GM12878 (cell line): ENCODE data around the gene XPO6. TPM values are rescaled to one million over a fixed set of nuclear protein-coding genes. Genes with fewer than 3 reads are reported as not detected.

Experiments
- ATAC-seq: fragments of 200-7000 bp; cut with Tn5 transposase; 3 replicates; pipeline ENCODE4 v1.9.1; 2020; ENCODE audit warnings: mild to moderate bottlenecking, moderate library complexity
- BruUV-seq: library from RNA; stranded (reverse); fragments of 400-500 nt; replicated peaks from 2 replicates; lab custom pipeline; 2021; lab: Mats Ljungman, UMichigan
- CTCF ChIA-PET: fragments of 300-600 bp; sonication (Branson Sonifier 250); formaldehyde crosslinking; extraction: SDS; loops from one replicate; lab custom pipeline; 2021; ENCODE audit warnings: inconsistent platforms; lab: Yijun Ruan, JAX
- POLR2A ChIA-PET: fragments of 350-600 bp; formaldehyde crosslinking; extraction: SDS; loops from one replicate; lab custom pipeline; 2021; ENCODE audit warnings: inconsistent platforms; lab: Charles Lee
- RAD21 ChIA-PET: fragments of 300-600 bp; sonication (Branson Sonifier 250); formaldehyde crosslinking; loops from one replicate; lab custom pipeline; 2023; ENCODE audit warnings: antibody characterized with exemption; ENCODE audit not compliant: unreplicated experiment; lab: Charles Lee
- SMC1A ChIA-PET: fragments of 300-600 bp; sonication (Branson Sonifier 250); formaldehyde crosslinking; loops from one replicate; lab custom pipeline; 2023; ENCODE audit not compliant: unreplicated experiment, uncharacterized antibody; lab: Charles Lee
- DNase-seq: peaks from one replicate; pipeline ENCODE4 v3.0.0-alpha.2; 2011; ENCODE audit warnings: low read depth, low spot score
- FAIRE-seq: peaks from 3 replicates; lab custom pipeline; 2011; peaks lifted over from hg19 to GRCh38; lab: Jason Lieb, UNC
- H2AFZ ChIP-seq: 2 replicates; pipeline ENCODE4 v1.6.0; 2011; ENCODE audit warnings: low read depth, low read length, control low read depth; ENCODE audit not compliant: control insufficient read depth
- H3K27ac ChIP-seq: 2 replicates; pipeline ENCODE4 v1.5.1; 2011; ENCODE audit warnings: control low read depth; ENCODE audit not compliant: control insufficient read depth, insufficient read depth
- H3K27me3 ChIP-seq, 2 experiments: replicated peaks in 1 of 2; 2 replicates each; pipeline versions ENCODE4 v1.6.0 to v1.6.1; 2011; ENCODE audit warnings: low read length in 1 of 2; ENCODE audit not compliant: control insufficient read depth in 2 of 2, insufficient read depth in 2 of 2
- H3K36me3 ChIP-seq, 2 experiments: 2 replicates each; pipeline ENCODE4 v1.5.1; 2011; ENCODE audit warnings: low read length in 1 of 2; ENCODE audit not compliant: control insufficient read depth in 2 of 2, insufficient read depth in 2 of 2
- H3K4me1 ChIP-seq: 2 replicates; pipeline ENCODE4 v1.6.1; 2011; ENCODE audit warnings: mild to moderate bottlenecking, low read length, moderate library complexity, mixed read lengths; ENCODE audit not compliant: control insufficient read depth, insufficient read depth
- H3K4me2 ChIP-seq: 2 replicates; pipeline ENCODE4 v1.6.0; 2011; ENCODE audit warnings: control low read depth; ENCODE audit not compliant: control insufficient read depth, insufficient read depth
- H3K4me3 ChIP-seq: fragments of 200-600 bp; sonication (generic); 2 replicates; pipeline ENCODE4 v1.5.1; 2016
- H3K79me2 ChIP-seq: 2 replicates; pipeline ENCODE4 v1.6.0; 2011; ENCODE audit warnings: low read length; ENCODE audit not compliant: control insufficient read depth, insufficient read depth
- H3K9ac ChIP-seq: 2 replicates; pipeline ENCODE4 v1.8.0; 2011; ENCODE audit warnings: low read length, control low read depth, mixed read lengths; ENCODE audit not compliant: control insufficient read depth, insufficient read depth
- H3K9me3 ChIP-seq: replicated peaks from 3 replicates; pipeline ENCODE4 v1.5.1; 2011; ENCODE audit warnings: mild to moderate bottlenecking, low read length; ENCODE audit not compliant: control insufficient read depth, insufficient read depth
- H4K20me1 ChIP-seq: 2 replicates; pipeline ENCODE4 v1.6.0; 2011; ENCODE audit not compliant: control insufficient read depth, insufficient read depth
- ASH2L ChIP-seq: fragments of 300-600, 200-600 bp; sonication (generic); IDR thresholded peaks from 2 replicates; pipeline ENCODE4 v1.6.1; 2017; ENCODE audit warnings: low read depth, mild to moderate bottlenecking, borderline replicate concordance
- FOS ChIP-seq: IDR thresholded peaks from 3 replicates; pipeline ENCODE4 v1.6.1; 2011; ENCODE audit warnings: borderline replicate concordance; ENCODE audit not compliant: insufficient read length; ENCODE audit errors: extremely low read depth
- FOXK2 ChIP-seq: fragments of 450-650 bp; IDR thresholded peaks from 2 replicates; pipeline ENCODE4 v1.6.1; 2017; ENCODE audit warnings: mild to moderate bottlenecking, moderate library complexity
- GABPA ChIP-seq: IDR thresholded peaks from 2 replicates; pipeline ENCODE4 v1.6.1; 2014; ENCODE audit warnings: antibody characterized with exemption, low read depth, mild to moderate bottlenecking, inconsistent platforms
- HDGF ChIP-seq: fragments of 450-650 bp; IDR thresholded peaks from 2 replicates; pipeline ENCODE4 v1.6.1; 2016; ENCODE audit warnings: antibody characterized with exemption
- IKZF2 ChIP-seq, 2 experiments: fragments of 450-650 bp; IDR thresholded peaks; 2 replicates each; pipeline ENCODE4 v1.6.1; 2017; ENCODE audit warnings: mild to moderate bottlenecking in 2 of 2, moderate library complexity in 2 of 2
- JUND ChIP-seq: IDR thresholded peaks from 2 replicates; pipeline ENCODE4 v1.6.1; 2012; ENCODE audit warnings: low read depth, mild to moderate bottlenecking, low read length, improper control_type of control experiment, moderate library complexity
- PKNOX1 ChIP-seq: fragments of 450-650 bp; IDR thresholded peaks from 2 replicates; pipeline ENCODE4 v1.6.1; 2016; ENCODE audit warnings: mild to moderate bottlenecking
- POU2F2 ChIP-seq: IDR thresholded peaks from 3 replicates; pipeline ENCODE4 v1.6.1; 2011; ENCODE audit warnings: low read depth, mild to moderate bottlenecking, low read length, borderline replicate concordance
- SRF ChIP-seq, 2 experiments: IDR thresholded peaks; 2 replicates each; pipeline ENCODE4 v1.6.1; 2011; ENCODE audit warnings: low read depth in 2 of 2, low read length in 2 of 2, mild to moderate bottlenecking in 1 of 2, moderate library complexity in 1 of 2
- TCF7 ChIP-seq: IDR thresholded peaks from 2 replicates; pipeline ENCODE4 v1.6.1; 2014; ENCODE audit warnings: antibody characterized with exemption, borderline replicate concordance
- ZNF274 ChIP-seq: IDR thresholded peaks from one replicate; pipeline ENCODE4 v1.8.0; 2011; ENCODE audit not compliant: insufficient read length, insufficient read depth
- ZNF622 ChIP-seq: fragments of 450-650 bp; IDR thresholded peaks from 2 replicates; pipeline ENCODE4 v1.6.1; 2017; ENCODE audit warnings: mild to moderate bottlenecking, inconsistent platforms
- WGBS: methylation state at CpG from one replicate; pipeline ENCODE4 v1.1.6; 2016; ENCODE audit warnings: low lambda C conversion rate; ENCODE audit not compliant: insufficient replicate concordance, insufficient coverage; ENCODE audit errors: missing lambda C conversion rate; 5-methylcytosine and 5-hydroxymethylcytosine counted together
- in situ Hi-C: fragments of 300-500 bp; cut with MboI; formaldehyde crosslinking; loops from 9 replicates; pipeline ENCODE4 v1.14.3; 2018; ENCODE audit warnings: mixed read lengths
- intact Hi-C: fragments of 100-400 bp; cut with micrococcal nuclease; formaldehyde crosslinking; loops from one replicate; pipeline ENCODE4 v1.14.2; 2022; ENCODE audit not compliant: unreplicated experiment
- polyA plus RNA-seq, 11 experiments: library from polyadenylated mRNA; depleted of rRNA in 4 of 11; unstranded in 6 of 11; stranded (reverse) in 5 of 11; fragments of >200 nt; fragmentation: Nextera tagmentation in 4 of 11; fragmentation: Illumina TruSeq in 1 of 11; extraction: Ambion mirVana in 4 of 11; extraction: Trizol in 1 of 11; gene quantifications; 1 replicate in 1 of 11; 2 replicates in 10 of 11; pipeline versions ENCODE4 v1.2.1 to v1.2.3, GENCODE V29; 2011 to 2016; ENCODE audit warnings: inconsistent platforms in 2 of 11, missing spikeins in 2 of 11, low read depth in 1 of 11
- total RNA-seq, 4 experiments: library from RNA; depleted of rRNA in 3 of 4; stranded (reverse); fragments of >200 nt in 3 of 4; fragmentation: Illumina TruSeq in 1 of 4; extraction: Trizol in 1 of 4; gene quantifications; 2 replicates each; pipeline versions ENCODE4 v1.2.1 to v1.2.3, GENCODE V29; 2013 to 2021
- TF ChIP-seq, protein P1 (sequence below): IDR thresholded peaks from 2 replicates; pipeline ENCODE4 v1.6.1; 2012; ENCODE audit warnings: low read length, inconsistent platforms
- TF ChIP-seq, protein P2 (sequence below): fragments of 450-650 bp; IDR thresholded peaks from 2 replicates; pipeline ENCODE4 v1.6.1; 2017; ENCODE audit warnings: antibody characterized with exemption, mild to moderate bottlenecking, moderate library complexity
- TF ChIP-seq, protein P3 (sequence below): fragments of 450-650 bp; IDR thresholded peaks from 2 replicates; pipeline ENCODE4 v1.6.1; 2016; ENCODE audit warnings: mild to moderate bottlenecking

XPO6 gene
- total and polyA plus RNA-seq, 10 of the 15 experiments (the other 5 are each of a cell fraction or from before 2014, with no cell fraction given), result 9.9 to 246 (median 110) TPM

GRCh38 chr16:28183930-28184329 is 27.8 kb downstream of the XPO6 start:
- no peaks in the 10 kb centered on the region; the same call in 2 of the 3 replicates for H3K9me3 ChIP-seq
- no peak for DNase-seq
- no peak overlapping the region; the same call in 1 of the 2 replicates for H3K4me2 ChIP-seq
- no peaks in the 10 kb centered on the region for H4K20me1 ChIP-seq
- in situ Hi-C loops (no loop called here), intact Hi-C loops (no loop called here)
- SMC1A ChIA-PET, result interaction anchor here (0.8 to 15.4 kb wide), 4 partner anchors 9 to 43 kb away, joined by 3 to 272 read pairs (median 16); partner anchors contain the start of gene XPO6
- no peak overlapping the region for H3K9ac ChIP-seq
- peaks cover 88% of the 10 kb centered on the region for H3K79me2 ChIP-seq
- 99% methylated on average over 4 of the region's 4 CpGs for WGBS
- BruUV-seq, result no TSS peak
- POLR2A ChIA-PET, result interaction anchor here (0.6 to 1.4 kb wide), 4 partner anchors 10 to 27 kb away, joined by 3 to 9 read pairs (median 4); no protein-coding TSS in a partner anchor
- H3K4me1 ChIP-seq, result peaks cover 52% of the 10 kb centered on the region
- FAIRE-seq, result no peak
- peak overlapping the region; percentile 28; the same call in 1 of the 2 replicates for H3K27ac ChIP-seq
- peaks cover 1 to 5% of the 10 kb centered on the region in 2 experiments; a peak in 2 of 4 replicates for H3K36me3 ChIP-seq
- RAD21 ChIA-PET, result interaction anchor here (0.6 to 4.6 kb wide), 4 partner anchors 26 to 810 kb away, joined by 3 to 31 read pairs (median 3); no protein-coding TSS in a partner anchor
- H3K27me3 ChIP-seq, result no peaks in the 10 kb centered on the region
- ATAC-seq, result no peak
- CTCF ChIA-PET, result interaction anchor here (0.6 to 1.1 kb wide), 3 partner anchors 10 to 42 kb away, joined by 3 to 4 read pairs (median 3); no protein-coding TSS in a partner anchor
- no peak overlapping the region for H3K4me3 ChIP-seq
- no peak overlapping the region for H2AFZ ChIP-seq
- no peak for TF ChIP-seq POU2F2
- no peak for TF ChIP-seq PKNOX1
- TF ChIP-seq SRF (IDR thresholded peaks at IDR 0.05; ENCODE audit: low read depth in 2 of 2, low read length in 2 of 2), result no peak
- TF ChIP-seq JUND, result no peak
- TF ChIP-seq, protein P1, sequence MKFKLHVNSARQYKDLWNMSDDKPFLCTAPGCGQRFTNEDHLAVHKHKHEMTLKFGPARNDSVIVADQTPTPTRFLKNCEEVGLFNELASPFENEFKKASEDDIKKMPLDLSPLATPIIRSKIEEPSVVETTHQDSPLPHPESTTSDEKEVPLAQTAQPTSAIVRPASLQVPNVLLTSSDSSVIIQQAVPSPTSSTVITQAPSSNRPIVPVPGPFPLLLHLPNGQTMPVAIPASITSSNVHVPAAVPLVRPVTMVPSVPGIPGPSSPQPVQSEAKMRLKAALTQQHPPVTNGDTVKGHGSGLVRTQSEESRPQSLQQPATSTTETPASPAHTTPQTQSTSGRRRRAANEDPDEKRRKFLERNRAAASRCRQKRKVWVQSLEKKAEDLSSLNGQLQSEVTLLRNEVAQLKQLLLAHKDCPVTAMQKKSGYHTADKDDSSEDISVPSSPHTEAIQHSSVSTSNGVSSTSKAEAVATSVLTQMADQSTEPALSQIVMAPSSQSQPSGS, result no peak
- TF ChIP-seq IKZF2 (IDR thresholded peaks at IDR 0.05), result no peak
- no peak for TF ChIP-seq GABPA
- TF ChIP-seq, protein P2, sequence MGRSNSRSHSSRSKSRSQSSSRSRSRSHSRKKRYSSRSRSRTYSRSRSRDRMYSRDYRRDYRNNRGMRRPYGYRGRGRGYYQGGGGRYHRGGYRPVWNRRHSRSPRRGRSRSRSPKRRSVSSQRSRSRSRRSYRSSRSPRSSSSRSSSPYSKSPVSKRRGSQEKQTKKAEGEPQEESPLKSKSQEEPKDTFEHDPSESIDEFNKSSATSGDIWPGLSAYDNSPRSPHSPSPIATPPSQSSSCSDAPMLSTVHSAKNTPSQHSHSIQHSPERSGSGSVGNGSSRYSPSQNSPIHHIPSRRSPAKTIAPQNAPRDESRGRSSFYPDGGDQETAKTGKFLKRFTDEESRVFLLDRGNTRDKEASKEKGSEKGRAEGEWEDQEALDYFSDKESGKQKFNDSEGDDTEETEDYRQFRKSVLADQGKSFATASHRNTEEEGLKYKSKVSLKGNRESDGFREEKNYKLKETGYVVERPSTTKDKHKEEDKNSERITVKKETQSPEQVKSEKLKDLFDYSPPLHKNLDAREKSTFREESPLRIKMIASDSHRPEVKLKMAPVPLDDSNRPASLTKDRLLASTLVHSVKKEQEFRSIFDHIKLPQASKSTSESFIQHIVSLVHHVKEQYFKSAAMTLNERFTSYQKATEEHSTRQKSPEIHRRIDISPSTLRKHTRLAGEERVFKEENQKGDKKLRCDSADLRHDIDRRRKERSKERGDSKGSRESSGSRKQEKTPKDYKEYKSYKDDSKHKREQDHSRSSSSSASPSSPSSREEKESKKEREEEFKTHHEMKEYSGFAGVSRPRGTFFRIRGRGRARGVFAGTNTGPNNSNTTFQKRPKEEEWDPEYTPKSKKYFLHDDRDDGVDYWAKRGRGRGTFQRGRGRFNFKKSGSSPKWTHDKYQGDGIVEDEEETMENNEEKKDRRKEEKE, result no peak
- no peak for TF ChIP-seq ZNF622
- no peak for TF ChIP-seq FOS
- no peak for TF ChIP-seq ASH2L
- no peak for TF ChIP-seq ZNF274
- TF ChIP-seq FOXK2, result no peak
- TF ChIP-seq HDGF, result no peak
- no peak for TF ChIP-seq TCF7
- TF ChIP-seq, protein P3, sequence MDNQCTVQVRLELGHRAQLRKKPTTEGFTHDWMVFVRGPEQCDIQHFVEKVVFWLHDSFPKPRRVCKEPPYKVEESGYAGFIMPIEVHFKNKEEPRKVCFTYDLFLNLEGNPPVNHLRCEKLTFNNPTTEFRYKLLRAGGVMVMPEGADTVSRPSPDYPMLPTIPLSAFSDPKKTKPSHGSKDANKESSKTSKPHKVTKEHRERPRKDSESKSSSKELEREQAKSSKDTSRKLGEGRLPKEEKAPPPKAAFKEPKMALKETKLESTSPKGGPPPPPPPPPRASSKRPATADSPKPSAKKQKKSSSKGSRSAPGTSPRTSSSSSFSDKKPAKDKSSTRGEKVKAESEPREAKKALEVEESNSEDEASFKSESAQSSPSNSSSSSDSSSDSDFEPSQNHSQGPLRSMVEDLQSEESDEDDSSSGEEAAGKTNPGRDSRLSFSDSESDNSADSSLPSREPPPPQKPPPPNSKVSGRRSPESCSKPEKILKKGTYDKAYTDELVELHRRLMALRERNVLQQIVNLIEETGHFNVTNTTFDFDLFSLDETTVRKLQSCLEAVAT, result no peak
